Measurements from ENCODE around the gene TMEM200B.
"Not testable (repeated sequence)": the region's sequence is repeated elsewhere in the genome, so short reads cannot be mapped to it uniquely, and the experiment has no call there.

The TMEM200B gene

GRCh38 chr1:29105822-29106221, 17.9 kb downstream of the TMEM200B start:
- DNase-seq, result no peak

DNA sequence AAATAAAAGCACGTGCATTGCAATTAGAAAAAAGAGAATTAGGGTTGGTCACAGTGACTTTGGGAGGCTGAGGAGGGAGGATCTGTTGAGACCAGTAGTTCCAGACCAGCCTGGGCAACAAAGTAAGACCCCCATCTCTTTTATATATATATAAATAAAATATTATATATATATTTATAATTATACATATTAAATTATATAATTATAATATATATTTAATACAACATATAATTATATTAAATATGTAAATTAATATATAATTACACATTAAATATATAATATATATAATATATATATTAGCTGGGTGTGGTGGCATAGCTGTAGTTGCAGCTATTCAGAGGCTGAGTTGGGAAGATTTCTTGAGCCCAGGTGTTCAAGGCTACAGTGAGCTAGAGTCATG, 23.2 kb downstream of the TMEM200B start:
- DNase-seq, result no peak

- no peak for DNase-seq
Observed at GRCh38 chr1:29099286-29099685, 24.4 kb downstream of the TMEM200B start.

GRCh38 chr1:29096231-29096886, 27.3 kb downstream of the TMEM200B start:
- no peak for DNase-seq

DNA sequence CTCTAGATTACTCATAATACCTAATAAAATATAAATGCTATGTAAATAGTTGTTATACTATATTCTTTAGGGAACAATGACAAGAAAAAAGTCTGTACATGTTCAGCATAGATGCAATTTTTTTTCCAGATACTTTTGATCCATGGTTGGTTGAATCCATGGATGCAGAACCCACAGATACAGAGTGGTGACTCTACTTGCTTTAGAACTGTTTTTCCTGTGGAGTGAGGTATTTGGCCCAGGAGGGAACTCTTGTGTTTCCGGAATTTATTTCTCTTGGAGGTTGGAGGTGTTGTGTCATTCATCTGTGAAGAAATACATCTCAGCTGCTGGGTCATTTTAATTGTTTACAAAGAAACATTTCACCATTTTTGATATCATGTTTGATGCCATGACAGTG, 28.7 kb downstream of the TMEM200B start:
- DNase-seq, result no peak

GRCh38 chr1:29094433-29094832, 29.3 kb downstream of the TMEM200B start:
- no peak for DNase-seq

DNA sequence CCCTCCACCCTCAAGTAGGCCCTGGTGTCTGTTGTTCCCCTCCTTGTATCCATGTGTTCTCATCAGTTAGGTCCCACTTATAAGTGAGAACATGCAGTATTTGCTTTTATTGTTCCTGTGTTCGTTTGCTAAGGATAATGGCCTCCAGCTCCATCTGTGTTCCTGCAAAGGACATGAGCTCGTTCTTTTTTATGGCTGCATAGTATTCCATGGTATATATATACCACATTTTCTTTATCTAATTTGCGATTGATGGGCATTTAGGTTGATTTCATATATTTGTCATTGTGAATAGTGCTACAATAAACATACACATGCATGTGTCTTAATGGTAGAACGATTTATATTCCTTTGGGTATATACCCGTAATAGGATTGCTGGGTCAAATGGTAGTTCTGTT, 31.0 kb downstream of the TMEM200B start:
- DNase-seq, result not testable (repeated sequence)

- DNase-seq, result no peak
Observed at GRCh38 chr1:29090937-29091618, 32.6 kb downstream of the TMEM200B start.

- DNase-seq, result no peak
Observed at GRCh38 chr1:29084196-29084521, 39.5 kb downstream of the TMEM200B start.

GRCh38 chr1:29083317-29084195, 40.1 kb downstream of the TMEM200B start:
- DNase-seq, result no peak

DNA sequence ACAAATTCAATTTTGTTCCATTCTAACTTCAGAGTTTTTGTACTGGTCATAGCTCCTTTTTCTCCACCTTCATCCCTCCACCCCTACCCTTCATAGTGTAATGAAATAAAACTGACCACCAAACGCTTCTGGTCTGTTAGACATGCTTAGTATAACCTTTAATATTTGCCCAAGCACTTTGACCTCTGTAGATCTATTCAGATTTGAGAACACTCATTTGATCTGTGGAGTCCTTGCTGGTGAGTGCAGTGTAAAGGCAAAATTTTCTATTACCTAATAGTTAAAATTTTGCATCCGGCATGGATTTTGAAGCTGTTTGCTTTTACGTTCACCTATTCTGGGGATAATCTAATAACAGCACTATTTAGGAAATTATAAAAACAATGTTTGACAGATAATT, 41.2 kb downstream of the TMEM200B start:
- DNase-seq, result no peak

- DNase-seq, result no peak
Observed at GRCh38 chr1:29081201-29081600, 42.5 kb downstream of the TMEM200B start.

DNA sequence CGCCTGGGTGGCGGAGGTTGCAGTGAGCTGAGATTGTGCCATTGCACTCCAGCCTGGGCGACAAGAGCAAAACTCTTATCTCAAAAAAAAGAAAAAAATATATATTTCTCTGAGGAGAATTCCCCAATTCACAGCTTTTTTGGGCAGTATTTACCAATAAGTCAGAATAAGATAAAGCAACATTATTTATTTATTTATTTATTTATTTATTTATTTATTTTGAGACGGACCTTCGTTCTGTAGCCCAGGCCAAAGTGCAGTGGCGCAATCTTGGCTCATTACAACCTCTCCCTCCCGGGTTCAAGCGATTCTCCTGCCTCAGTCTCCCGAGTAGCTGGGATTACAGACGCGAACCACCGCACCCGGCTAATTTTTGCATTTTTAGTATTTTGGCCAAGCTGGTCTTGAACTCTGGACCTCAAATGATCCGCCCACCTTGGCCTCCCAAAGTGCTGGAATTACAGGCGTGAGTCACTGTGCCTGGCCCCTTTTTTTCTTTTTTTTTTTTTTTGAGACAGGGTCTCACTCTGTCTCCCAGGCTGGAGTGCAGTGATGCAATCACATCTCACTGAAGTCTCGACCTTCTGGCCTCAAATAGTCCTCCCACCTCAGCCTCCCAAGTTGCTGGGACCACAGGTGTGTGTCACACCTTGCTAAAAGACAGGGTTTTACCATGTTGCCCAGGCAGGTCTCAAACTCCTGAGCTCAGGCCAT, 43.6 kb downstream of the TMEM200B start:
- DNase-seq, result not testable (repeated sequence)

GRCh38 chr1:29077155-29077554, 46.5 kb downstream of the TMEM200B start:
- DNase-seq, result no peak
